Right atrium auricular region (tissue), 2 donors: ENCODE data around the gene ABHD10. TPM values are rescaled to one million over a fixed set of nuclear protein-coding genes. Genes with fewer than 3 reads are reported as not detected.

Experiments used
- DNase-seq: peaks from one replicate; pipeline ENCODE4 v3.0.0-alpha.2; 2019; ENCODE audit warnings: low spot score
- H3K27ac ChIP-seq, 2 donors: fragments of 200-600 bp; sonication (generic); 1 replicate in 1 of 2; 2 replicates in 1 of 2; pipeline ENCODE4 v1.5.1; 2016 to 2019
- H3K27me3 ChIP-seq, 2 donors: fragments of 200-600 bp; sonication (generic); one replicate each; pipeline versions ENCODE4 v1.5.1 to v1.6.0; 2017 to 2019
- H3K36me3 ChIP-seq: fragments of 200-600 bp; sonication (generic); one replicate; pipeline ENCODE4 v1.5.1; 2016
- H3K4me1 ChIP-seq, 2 donors: fragments of 200-600 bp; sonication (generic); one replicate each; pipeline versions ENCODE4 v1.5.1 to v1.6.0; 2017 to 2019
- H3K4me3 ChIP-seq, 2 donors: fragments of 200-600 bp; sonication (generic); 1 replicate in 1 of 2; 2 replicates in 1 of 2; pipeline ENCODE4 v1.5.1; 2017 to 2019; ENCODE audit warnings: mild to moderate bottlenecking in 1 of 2, moderate library complexity in 1 of 2
- H3K9me3 ChIP-seq, 2 donors: fragments of 200-600 bp; sonication (generic); one replicate each; pipeline ENCODE4 v1.5.1; 2019
- total RNA-seq, 2 donors: library from RNA; depleted of rRNA; stranded (reverse); fragments of >200 nt; gene quantifications; one replicate each; pipeline ENCODE4 v1.1.0, GENCODE V29; 2016
- TF ChIP-seq, protein P1 (sequence below), 2 donors: fragments of 200-600 bp; sonication (generic); IDR thresholded peaks; one replicate each; pipeline ENCODE4 v1.5.1; 2019; ENCODE audit warnings: antibody characterized with exemption in 2 of 2

The ABHD10 gene
- total RNA-seq, 2 donors from 2014 or later, result 15.3 to 20.8 TPM

DNA sequence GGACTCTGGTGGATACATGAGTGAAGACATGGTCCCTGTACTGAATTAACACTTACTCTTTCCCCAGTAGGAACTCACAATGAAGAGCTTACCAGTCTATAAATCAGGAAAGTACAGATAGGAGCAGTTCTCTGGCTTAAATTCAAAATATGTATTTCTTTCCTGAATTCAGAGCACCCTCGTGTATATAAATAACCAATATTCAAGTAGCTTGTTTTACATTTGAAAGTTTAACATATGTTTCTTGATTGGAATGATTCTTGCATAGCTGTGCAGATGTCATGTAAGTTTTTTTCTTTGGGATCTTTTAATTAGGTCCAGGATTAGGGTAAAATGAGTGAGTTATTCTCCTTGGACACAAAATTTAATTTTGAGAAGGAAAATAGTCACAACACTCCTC, 40.9 kb downstream of the ABHD10 start:
- H3K4me3 ChIP-seq, result no peak overlapping the region
- no peak for DNase-seq
- H3K9me3 ChIP-seq, result no peaks in the 10 kb centered on the region
- H3K4me1 ChIP-seq, result no peaks in the 10 kb centered on the region
- no peaks in the 10 kb centered on the region for H3K27me3 ChIP-seq
- H3K27ac ChIP-seq, result no peak overlapping the region
- no peaks in the 10 kb centered on the region for H3K36me3 ChIP-seq
- TF ChIP-seq, protein P1, sequence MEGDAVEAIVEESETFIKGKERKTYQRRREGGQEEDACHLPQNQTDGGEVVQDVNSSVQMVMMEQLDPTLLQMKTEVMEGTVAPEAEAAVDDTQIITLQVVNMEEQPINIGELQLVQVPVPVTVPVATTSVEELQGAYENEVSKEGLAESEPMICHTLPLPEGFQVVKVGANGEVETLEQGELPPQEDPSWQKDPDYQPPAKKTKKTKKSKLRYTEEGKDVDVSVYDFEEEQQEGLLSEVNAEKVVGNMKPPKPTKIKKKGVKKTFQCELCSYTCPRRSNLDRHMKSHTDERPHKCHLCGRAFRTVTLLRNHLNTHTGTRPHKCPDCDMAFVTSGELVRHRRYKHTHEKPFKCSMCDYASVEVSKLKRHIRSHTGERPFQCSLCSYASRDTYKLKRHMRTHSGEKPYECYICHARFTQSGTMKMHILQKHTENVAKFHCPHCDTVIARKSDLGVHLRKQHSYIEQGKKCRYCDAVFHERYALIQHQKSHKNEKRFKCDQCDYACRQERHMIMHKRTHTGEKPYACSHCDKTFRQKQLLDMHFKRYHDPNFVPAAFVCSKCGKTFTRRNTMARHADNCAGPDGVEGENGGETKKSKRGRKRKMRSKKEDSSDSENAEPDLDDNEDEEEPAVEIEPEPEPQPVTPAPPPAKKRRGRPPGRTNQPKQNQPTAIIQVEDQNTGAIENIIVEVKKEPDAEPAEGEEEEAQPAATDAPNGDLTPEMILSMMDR (IDR thresholded peaks at IDR 0.05), result no peak

DNA sequence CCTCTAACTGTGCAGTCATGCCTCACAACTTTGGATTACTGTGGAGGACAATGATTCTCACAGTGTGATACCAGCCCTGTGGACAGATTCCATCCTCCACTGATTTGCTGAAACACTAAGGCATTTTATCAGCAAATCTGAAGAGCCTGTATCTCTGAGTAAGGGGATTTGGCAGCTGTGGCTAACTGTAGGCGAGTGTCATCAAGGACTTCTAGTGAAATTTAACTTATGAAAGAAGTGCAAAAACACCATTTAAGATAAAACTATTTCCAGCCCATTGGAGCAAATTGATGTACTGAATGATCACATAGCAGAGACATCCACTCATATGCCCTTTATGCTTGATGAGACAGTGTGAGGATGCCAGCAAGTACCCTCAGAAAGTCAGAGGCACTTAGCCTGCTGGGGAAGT, 41.9 kb downstream of the ABHD10 start:
- DNase-seq, result no peak
- Histone ChIP-seq H3K27me3 (no peaks in the 10 kb centered on the region), H3K36me3 (no peaks in the 10 kb centered on the region), H3K9me3 (no peaks in the 10 kb centered on the region), H3K4me1 (no peaks in the 10 kb centered on the region), H3K4me3 (no peak overlapping the region), H3K27ac (no peak overlapping the region)
- TF ChIP-seq, protein P1 (IDR thresholded peaks at IDR 0.05), result no peak

DNA sequence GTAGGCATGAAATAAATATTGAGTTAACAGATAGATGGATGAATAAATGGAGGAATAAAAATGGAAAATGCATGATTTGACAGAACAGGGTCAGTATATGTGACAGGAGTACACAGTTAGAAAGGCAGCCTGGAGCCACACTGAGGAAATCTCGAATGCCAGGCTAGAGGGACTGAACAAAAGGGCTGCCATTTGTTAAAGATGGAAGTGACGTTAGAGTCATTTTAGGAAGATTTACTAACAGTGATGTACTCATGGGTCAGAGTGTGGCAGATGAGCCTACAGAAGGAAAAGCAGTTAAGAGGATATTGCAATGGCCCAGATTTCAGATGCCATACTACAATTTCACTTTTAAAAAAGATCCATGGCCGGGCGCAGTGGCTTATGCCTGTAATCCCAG, 48.3 kb downstream of the ABHD10 start:
- Histone ChIP-seq H3K36me3 (no peaks in the 10 kb centered on the region), H3K27me3 (no peaks in the 10 kb centered on the region)

DNA sequence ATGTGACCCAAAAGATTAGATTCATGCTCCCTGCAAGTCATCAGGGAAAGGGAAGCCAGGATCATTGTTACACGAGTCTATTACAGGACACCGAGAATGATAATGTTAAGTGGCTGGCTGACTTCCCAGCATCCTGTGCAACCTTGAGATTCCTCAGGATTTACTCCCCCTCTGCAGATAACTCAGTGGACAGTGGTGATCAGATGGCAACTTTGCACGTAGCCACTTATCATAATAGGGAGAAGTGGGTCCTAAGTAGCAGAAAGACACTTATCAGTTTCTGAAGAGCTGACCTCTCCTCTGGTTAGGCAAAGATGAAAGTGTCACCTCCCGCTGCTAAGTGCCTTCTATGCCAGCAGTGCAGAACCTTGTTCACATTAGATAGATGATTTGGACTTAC, 49.0 kb downstream of the ABHD10 start:
- H3K36me3 ChIP-seq, result no peaks in the 10 kb centered on the region
- no peak for DNase-seq
- no peaks in the 10 kb centered on the region for H3K4me1 ChIP-seq
- no peak overlapping the region for H3K4me3 ChIP-seq
- H3K27me3 ChIP-seq, result no peaks in the 10 kb centered on the region
- no peak overlapping the region for H3K27ac ChIP-seq
- H3K9me3 ChIP-seq, result no peaks in the 10 kb centered on the region
- TF ChIP-seq, protein P1 (IDR thresholded peaks at IDR 0.05), result no peak

More for the DNA sequence above, 48.3 kb downstream of the ABHD10 start:
- H3K4me3 ChIP-seq, result no peak overlapping the region
- no peak overlapping the region for H3K27ac ChIP-seq
- no peaks in the 10 kb centered on the region for H3K4me1 ChIP-seq
- DNase-seq, result no peak
- TF ChIP-seq, protein P1 (IDR thresholded peaks at IDR 0.05), result no peak
- no peaks in the 10 kb centered on the region for H3K9me3 ChIP-seq

DNA sequence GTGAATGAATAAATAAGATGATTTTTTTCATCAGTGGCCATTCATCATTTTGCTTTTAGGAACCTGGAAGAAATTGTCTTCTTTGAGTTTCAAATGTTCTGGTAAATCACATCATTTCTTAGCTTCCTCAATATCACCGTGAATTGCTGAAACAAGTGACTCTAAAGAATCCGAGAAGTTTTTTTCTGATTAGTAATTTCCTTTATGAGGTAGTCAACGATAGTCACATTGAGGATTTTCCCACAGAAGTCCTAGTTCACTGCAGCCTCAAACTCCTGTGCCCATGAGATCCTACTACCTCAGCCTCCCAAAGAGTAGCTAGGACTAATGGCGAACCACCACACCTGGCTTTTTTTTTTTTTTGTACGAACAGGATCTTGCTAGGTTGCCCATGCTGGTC, 52.1 kb downstream of the ABHD10 start:
- no peak for DNase-seq
- H3K4me3 ChIP-seq, result no peak overlapping the region
- H3K4me1 ChIP-seq, result no peaks in the 10 kb centered on the region
- no peaks in the 10 kb centered on the region for H3K9me3 ChIP-seq
- H3K27ac ChIP-seq, result no peak overlapping the region
- H3K36me3 ChIP-seq, result no peaks in the 10 kb centered on the region
- no peaks in the 10 kb centered on the region for H3K27me3 ChIP-seq
- TF ChIP-seq, protein P1 (IDR thresholded peaks at IDR 0.05), result no peak

DNA sequence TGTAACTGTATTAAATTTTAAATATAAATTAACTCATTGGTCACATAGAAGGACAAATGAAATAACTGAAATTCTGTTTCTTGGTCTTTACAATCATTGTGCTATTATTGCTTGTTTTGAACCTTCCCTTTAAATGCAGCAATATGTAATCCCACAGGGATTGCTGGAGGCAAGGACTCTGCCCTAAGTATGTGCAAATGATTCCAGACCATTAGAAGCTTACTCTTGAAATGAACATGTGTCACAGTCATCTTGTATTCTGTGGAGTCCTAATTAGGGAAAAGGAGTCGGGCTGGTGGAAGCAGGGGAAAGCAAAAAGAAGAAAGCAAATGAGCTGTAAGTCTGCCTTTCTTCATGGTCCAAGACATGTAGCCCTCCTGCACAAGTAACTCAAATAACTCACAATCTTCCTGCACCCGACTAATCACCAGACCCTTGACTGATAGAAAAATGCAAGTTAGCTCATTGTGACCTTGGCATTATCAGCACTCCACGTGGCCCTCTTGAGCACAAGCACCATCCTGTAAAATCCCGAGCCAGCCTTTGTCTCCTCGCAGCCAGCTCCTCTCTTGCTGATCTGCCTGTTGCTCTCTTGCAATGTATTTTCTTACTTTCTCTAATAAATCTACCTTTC, 53.4 kb downstream of the ABHD10 start:
- TF ChIP-seq, protein P1 (IDR thresholded peaks at IDR 0.05), result no peak
- H3K27ac ChIP-seq, result no peak overlapping the region
- H3K4me1 ChIP-seq, result no peaks in the 10 kb centered on the region
- DNase-seq, result no peak
- H3K36me3 ChIP-seq, result no peaks in the 10 kb centered on the region
- H3K27me3 ChIP-seq, result no peaks in the 10 kb centered on the region
- H3K4me3 ChIP-seq, result no peak overlapping the region
- H3K9me3 ChIP-seq, result no peaks in the 10 kb centered on the region
